Effector memory CD8-positive, alpha-beta T cell (primary cell): ENCODE measurements around the gene ZNF483.
"Not testable (repeated sequence)": the region's sequence is repeated elsewhere in the genome, so short reads cannot be mapped to it uniquely, and the experiment has no call there.

Source experiments
- ATAC-seq: fragments of 150-1000 bp; cut with Tn5 transposase; replicated peaks from 2 replicates; pipeline ENCODE4 v1.10.0; 2021; ENCODE audit warnings: mild to moderate bottlenecking, moderate library complexity
- DNase-seq, 3 experiments: peaks; one replicate each; pipeline ENCODE4 v3.0.0; 2021
- H3K27ac Mint-ChIP-seq, 2 donors: one replicate each; pipeline ENCODE4 v1.8.0; 2022; ENCODE audit warnings: mild to moderate bottlenecking in 2 of 2, mixed read lengths in 2 of 2, moderate library complexity in 2 of 2
- H3K27me3 Mint-ChIP-seq, 2 donors: one replicate each; pipeline ENCODE4 v1.8.0; 2022; ENCODE audit warnings: mixed read lengths in 2 of 2
- H3K36me3 Mint-ChIP-seq: one replicate; pipeline ENCODE4 v1.8.0; 2022; ENCODE audit warnings: mild to moderate bottlenecking, moderate library complexity, mixed read lengths; ENCODE audit not compliant: insufficient read depth
- H3K4me1 Mint-ChIP-seq, 2 donors: one replicate each; pipeline ENCODE4 v1.8.0; 2022; ENCODE audit warnings: low read depth in 2 of 2, mixed read lengths in 2 of 2
- H3K4me3 Mint-ChIP-seq, 2 donors: one replicate each; pipeline ENCODE4 v1.8.0; 2022; ENCODE audit warnings: mild to moderate bottlenecking in 2 of 2, mixed read lengths in 2 of 2, moderate library complexity in 2 of 2
- H3K9me3 Mint-ChIP-seq, 2 donors: one replicate each; pipeline ENCODE4 v1.8.0; 2022; ENCODE audit warnings: mixed read lengths in 2 of 2

Gene ZNF483

GRCh38 chr9:111604054-111604615, 79.2 kb downstream of the ZNF483 start:
- ATAC-seq: no peak
- H3K27me3 Mint-ChIP-seq: peaks cover 34 to 62% of the 10 kb centered on the region in 2 donors
- H3K4me1 Mint-ChIP-seq: peaks cover 4 to 5% of the 10 kb centered on the region in 2 donors
- no peak overlapping the region for H3K27ac Mint-ChIP-seq
- H3K4me3 Mint-ChIP-seq: no peak overlapping the region
- DNase-seq: no peak
- H3K36me3 Mint-ChIP-seq: peaks cover 2% of the 10 kb centered on the region
- no peaks in the 10 kb centered on the region for H3K9me3 Mint-ChIP-seq

GRCh38 chr9:111605041-111605559, 80.1 kb downstream of the ZNF483 start:
- Mint-ChIP-seq H3K4me1 (no peaks in the 10 kb centered on the region), H3K4me3 (no peak overlapping the region), H3K27ac (no peak overlapping the region), H3K36me3 (no peaks in the 10 kb centered on the region), H3K9me3 (no peaks in the 10 kb centered on the region), H3K27me3 (peaks cover 31 to 62% of the 10 kb centered on the region in 2 donors)
- no peak for ATAC-seq
- no peak for DNase-seq

- H3K36me3 Mint-ChIP-seq: no peaks in the 10 kb centered on the region
- no peak overlapping the region for H3K4me3 Mint-ChIP-seq
- H3K4me1 Mint-ChIP-seq: no peaks in the 10 kb centered on the region
- no peak overlapping the region for H3K27ac Mint-ChIP-seq
- H3K27me3 Mint-ChIP-seq: peaks cover 52 to 69% of the 10 kb centered on the region in 2 donors
- H3K9me3 Mint-ChIP-seq: no peaks in the 10 kb centered on the region
- ATAC-seq (no peak), DNase-seq (no peak)
Measured at GRCh38 chr9:111610149-111610548, 85.2 kb downstream of the ZNF483 start.

GRCh38 chr9:111610845-111611244, 85.9 kb downstream of the ZNF483 start:
- no peak for ATAC-seq
- Mint-ChIP-seq H3K9me3 (no peaks in the 10 kb centered on the region), H3K27ac (no peak overlapping the region), H3K4me1 (no peaks in the 10 kb centered on the region), H3K27me3 (peaks cover 56 to 75% of the 10 kb centered on the region in 2 donors), H3K4me3 (no peak overlapping the region), H3K36me3 (no peaks in the 10 kb centered on the region)
- DNase-seq: no peak

GRCh38 chr9:111613436-111614040, 88.6 kb downstream of the ZNF483 start:
- Mint-ChIP-seq H3K4me3 (no peak overlapping the region), H3K36me3 (no peaks in the 10 kb centered on the region)
- no peak for DNase-seq

GRCh38 chr9:111615928-111616327, 90.9 kb downstream of the ZNF483 start:
- Mint-ChIP-seq H3K4me1 (no peaks in the 10 kb centered on the region), H3K4me3 (no peak overlapping the region), H3K36me3 (no peaks in the 10 kb centered on the region), H3K27ac (no peak overlapping the region), H3K27me3 (peaks cover 41 to 52% of the 10 kb centered on the region in 2 donors), H3K9me3 (no peaks in the 10 kb centered on the region)
- no peak for ATAC-seq
- no peak for DNase-seq

More at GRCh38 chr9:111613436-111614040, 88.6 kb downstream of the ZNF483 start:
- H3K27ac Mint-ChIP-seq: no peak overlapping the region
- H3K27me3 Mint-ChIP-seq: peaks cover 62 to 76% of the 10 kb centered on the region in 2 donors
- H3K4me1 Mint-ChIP-seq: no peaks in the 10 kb centered on the region
- H3K9me3 Mint-ChIP-seq: no peaks in the 10 kb centered on the region
- no peak for ATAC-seq

- not testable (repeated sequence) for H3K4me1 Mint-ChIP-seq, DNase-seq, H3K9me3 Mint-ChIP-seq, ATAC-seq, H3K4me3 Mint-ChIP-seq, H3K36me3 Mint-ChIP-seq, H3K27ac Mint-ChIP-seq
- H3K27me3 Mint-ChIP-seq: peaks cover 32 to 38% of the 10 kb centered on the region in 2 donors
Measured at GRCh38 chr9:111617349-111617748, 92.4 kb downstream of the ZNF483 start.

GRCh38 chr9:111621895-111622480, 97.0 kb downstream of the ZNF483 start:
- peak; percentile 65 for ATAC-seq
- Mint-ChIP-seq H3K4me1 (no peaks in the 10 kb centered on the region), H3K27ac (no peak overlapping the region), H3K36me3 (no peaks in the 10 kb centered on the region), H3K9me3 (no peaks in the 10 kb centered on the region), H3K27me3 (peaks cover 16% of the 10 kb centered on the region in 2 donors), H3K4me3 (no peak overlapping the region)
- DNase-seq: peak in 2 of 3 experiments; percentile 3 to 4

GRCh38 chr9:111622626-111623025, 97.6 kb downstream of the ZNF483 start:
- Mint-ChIP-seq H3K4me3 (no peak overlapping the region), H3K4me1 (no peaks in the 10 kb centered on the region), H3K36me3 (no peaks in the 10 kb centered on the region), H3K9me3 (no peaks in the 10 kb centered on the region), H3K27me3 (peaks cover 16% of the 10 kb centered on the region in 2 donors), H3K27ac (no peak overlapping the region)
- ATAC-seq (no peak), DNase-seq (no peak)
